Activated CD4-positive, alpha-beta T cell treated with anti-CD3 and anti-CD28 coated beads, Interleukin-2, Interleukin-4, amounts not matched to agents 100 ng/mL and 50 ng/mL, durations not matched to agents 16 hours and 8 hours (primary cell): Measurements from ENCODE around the gene KDM4B.

ENCODE experiments used
- DNase-seq: peaks from one replicate; pipeline ENCODE4 v3.0.0-alpha.2; 2020; ENCODE audit warnings: low spot score

The KDM4B gene

GRCh38 chr19:5048727-5049553 is 80.0 kb downstream of the KDM4B start:
- DNase-seq: no peak

DNA sequence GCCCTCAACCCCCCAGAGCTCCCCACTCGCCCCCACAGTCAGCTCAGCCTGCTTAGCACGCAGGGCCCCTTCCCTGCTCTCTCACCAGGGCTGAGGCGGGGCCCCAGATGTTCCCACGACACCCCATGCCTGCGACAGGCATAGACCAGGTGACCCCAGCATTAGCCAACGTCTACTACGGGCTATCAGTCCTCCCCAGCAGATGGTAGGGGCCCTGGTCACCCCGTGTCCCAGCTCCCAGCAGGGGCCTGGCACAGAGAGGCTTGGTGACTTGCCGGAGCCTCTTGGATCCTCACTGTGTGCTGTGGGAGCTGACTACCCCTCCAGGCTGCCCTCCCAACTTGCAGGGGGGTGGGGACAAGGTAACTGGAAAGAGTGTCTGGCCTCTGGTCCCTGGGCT is 80.6 kb downstream of the KDM4B start:
- DNase-seq: no peak

- DNase-seq: no peak
These were observed 81.2 kb downstream of the KDM4B start for GRCh38 chr19:5050067-5050656.

DNA sequence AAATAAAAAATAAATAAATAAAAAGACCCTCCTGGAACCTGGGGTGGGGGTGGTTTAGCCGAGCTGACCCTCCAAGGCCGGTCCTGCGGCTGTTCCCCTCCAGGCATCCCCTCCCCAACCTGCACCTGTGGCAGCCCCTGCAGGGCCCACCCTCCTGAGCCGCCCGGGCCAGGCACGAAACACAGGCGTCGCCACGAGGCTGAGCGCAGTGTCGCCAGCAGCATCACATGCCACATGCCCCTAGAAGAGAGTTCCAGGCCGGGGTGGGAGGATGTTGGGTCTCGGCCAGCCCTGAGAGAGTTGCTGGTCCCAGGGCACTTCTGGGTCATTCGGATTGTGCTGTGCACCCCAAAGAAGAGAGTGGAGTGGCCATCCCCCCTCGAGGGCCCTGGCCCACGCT is 82.0 kb downstream of the KDM4B start:
- DNase-seq: no peak

DNA sequence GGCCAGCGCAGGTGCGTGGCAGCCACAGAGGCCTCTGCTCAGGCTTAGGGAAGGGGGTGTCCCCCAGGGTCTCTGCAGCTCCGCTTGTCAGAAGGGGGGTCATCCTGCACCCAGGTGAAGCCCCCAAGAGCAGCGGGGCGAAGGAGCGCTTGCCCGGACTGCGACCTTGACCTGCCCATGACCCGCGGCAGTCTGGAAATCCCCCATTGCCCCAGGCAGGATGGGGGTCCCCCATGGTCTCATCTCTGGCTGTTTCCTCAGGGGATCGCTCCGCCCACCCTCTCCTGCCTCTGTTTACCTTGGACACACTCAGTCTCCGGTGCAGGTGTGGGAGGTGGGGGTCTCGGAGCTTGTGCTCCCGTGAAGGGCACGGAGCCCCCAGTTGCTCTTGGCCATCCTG is 82.7 kb downstream of the KDM4B start:
- DNase-seq: no peak

GRCh38 chr19:5052515-5052914 is 83.6 kb downstream of the KDM4B start:
- no peak for DNase-seq

GRCh38 chr19:5052945-5053485 is 84.1 kb downstream of the KDM4B start:
- no peak for DNase-seq

DNA sequence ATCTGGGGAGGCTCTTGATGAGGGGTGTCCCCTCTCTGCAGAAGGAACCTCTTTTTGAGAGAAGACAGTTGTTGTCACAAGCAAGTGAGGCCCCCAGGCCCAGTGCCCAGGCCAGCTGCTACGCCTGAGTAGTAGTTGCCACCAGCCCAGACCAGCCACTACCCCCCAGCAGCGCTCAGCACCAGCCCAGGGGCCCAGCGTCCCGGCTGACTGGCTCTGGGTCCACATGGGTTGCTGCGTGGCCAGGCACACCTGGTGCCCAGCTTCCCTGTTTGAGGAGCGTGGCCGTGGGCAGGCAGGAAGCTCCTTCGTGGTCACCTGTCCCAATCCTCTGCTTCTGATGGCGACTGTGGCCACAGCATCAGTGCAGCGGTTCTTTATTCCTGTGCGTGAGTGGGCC is 84.7 kb downstream of the KDM4B start:
- DNase-seq: no peak

DNA sequence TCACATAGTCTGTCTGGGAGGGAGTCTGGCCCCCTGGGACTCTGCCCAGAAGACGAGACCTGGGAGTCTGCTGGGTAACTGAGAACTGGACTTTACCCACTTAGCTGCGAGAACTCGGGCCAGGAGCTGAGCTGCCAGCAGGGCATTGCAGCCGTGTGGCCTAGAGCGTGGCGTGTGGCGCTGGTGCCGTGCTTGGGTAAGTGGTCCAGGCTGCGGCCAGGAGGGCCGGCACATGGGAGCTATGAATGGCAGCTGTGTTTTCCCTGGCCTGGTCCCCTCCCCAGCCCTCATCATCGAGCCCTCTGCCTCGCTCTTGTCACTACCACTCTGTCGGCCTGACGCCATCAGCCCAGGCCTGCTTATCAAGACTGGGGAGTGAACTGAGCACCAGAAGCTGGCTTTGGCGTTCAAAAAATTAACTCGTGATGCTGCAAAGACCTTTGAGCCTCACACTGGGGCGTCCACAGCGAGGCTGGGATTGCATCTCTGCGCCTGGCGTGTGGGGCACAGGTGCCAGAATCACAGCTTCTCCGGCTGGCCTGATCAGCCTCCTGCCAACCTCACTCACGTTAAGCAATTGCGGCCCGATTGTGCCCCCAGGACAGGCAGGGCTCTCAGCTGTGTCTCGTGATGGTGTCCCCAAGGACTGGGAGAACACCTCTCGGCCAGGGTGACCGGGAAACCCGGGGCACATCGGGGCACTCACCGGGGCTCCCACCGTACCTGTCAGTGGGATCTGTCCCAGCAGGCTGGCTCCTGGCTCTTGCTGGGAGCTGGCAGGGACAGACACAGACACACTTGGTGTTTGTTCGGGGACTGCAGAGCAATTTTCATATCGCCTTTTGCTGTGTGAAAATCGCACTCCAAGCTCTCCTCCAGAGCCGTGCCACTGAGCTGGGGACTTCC is 85.9 kb downstream of the KDM4B start:
- DNase-seq: no peak

GRCh38 chr19:5055457-5055776 is 86.5 kb downstream of the KDM4B start:
- no peak for DNase-seq

DNA sequence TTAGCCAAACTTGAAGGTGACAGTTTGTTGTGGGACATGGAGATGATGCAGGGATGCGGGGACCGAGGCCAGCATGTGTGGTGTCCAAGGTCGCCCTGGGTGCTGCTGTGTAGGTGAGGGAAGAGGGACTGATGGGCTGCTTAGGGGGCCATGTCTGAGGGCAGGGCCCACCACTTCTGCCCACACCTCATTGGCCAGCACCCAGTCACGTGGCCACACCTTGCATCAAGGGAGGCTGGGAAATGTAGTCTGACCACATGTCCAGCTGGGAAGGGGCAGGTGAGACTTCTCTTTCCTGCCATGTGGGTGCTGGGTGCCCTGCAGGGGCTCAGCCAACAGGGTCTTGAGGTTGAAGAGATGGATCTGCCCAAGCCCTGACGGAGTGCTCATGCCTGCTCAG is 88.9 kb downstream of the KDM4B start:
- no peak for DNase-seq

- no peak for DNase-seq
These were observed 89.8 kb downstream of the KDM4B start for GRCh38 chr19:5058521-5059212.

DNA sequence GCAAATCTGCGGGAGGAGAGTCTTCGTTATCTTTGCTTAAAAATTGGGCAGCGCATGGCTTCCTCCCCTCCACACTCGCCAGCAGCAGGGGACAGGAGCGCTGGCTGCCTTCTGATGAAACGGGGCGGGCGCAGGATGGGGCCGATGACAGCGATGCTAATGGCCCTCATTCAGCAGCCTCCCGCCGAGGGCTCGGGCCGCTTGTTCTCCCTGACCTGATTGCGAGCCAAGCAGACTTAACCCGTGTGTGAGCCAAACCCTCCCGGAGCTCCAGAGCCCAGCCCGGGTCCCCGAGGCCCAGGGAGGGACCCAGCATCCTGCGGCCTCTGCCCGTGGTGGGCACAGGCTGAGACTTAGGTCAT is 90.3 kb downstream of the KDM4B start:
- no peak for DNase-seq

DNA sequence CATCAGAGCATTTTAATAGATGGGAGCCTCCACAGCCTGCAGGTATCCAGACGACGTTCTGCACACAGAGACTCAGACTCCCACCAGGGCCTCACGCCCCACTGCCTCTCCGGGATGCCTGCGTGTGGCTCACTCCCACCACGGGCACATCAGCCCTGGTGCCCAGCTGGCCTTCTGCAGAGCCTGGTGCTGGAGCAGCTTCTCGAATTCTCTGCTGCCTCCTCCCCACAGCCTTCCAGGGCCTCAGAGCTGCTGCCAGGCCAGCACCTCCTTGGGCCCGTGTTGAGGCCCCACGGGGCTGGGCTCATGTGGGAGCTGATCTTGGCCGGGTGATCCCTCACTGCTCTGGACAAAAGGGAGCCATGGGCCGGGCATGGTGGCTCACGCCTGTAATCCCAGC is 90.9 kb downstream of the KDM4B start:
- DNase-seq: no peak

DNA sequence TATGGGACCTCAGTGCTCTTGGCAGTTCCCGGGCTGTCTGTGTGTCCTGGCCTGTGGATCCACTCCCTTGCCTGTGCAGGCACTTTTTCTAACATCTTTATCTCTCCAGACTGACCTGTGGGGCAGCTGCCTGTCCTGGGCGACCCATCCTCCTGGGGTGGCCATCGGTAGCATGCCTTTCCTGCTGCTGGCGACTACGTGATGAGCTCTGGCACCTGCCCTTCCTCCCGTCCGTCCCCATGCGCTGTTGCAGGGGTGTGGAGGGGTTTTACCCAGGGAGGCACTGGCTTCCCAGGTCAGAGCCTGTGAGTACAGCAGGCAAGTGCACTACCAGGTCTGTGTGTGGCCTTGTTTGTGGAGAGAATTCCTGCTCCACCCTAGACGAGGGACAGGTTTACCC is 93.3 kb downstream of the KDM4B start:
- no peak for DNase-seq

DNA sequence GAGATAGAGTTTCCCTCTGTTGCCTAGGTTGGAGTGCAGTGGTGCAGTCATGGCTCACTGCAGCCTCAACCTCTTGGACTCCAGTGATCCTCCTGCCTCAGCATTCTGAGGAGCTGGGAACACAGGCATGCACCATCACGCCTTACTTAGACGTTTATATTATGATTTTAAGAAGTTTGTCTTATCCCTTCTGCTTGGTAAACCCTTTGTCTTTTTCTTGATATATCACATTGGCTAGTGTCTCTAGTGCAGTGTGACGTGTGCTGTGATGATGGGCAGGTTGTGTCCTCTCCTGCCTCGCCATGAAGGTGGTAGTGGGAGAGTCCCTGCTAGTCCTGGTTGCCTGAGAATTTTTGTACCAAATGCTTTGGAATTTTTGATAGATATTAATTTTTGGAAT is 93.9 kb downstream of the KDM4B start:
- no peak for DNase-seq

DNA sequence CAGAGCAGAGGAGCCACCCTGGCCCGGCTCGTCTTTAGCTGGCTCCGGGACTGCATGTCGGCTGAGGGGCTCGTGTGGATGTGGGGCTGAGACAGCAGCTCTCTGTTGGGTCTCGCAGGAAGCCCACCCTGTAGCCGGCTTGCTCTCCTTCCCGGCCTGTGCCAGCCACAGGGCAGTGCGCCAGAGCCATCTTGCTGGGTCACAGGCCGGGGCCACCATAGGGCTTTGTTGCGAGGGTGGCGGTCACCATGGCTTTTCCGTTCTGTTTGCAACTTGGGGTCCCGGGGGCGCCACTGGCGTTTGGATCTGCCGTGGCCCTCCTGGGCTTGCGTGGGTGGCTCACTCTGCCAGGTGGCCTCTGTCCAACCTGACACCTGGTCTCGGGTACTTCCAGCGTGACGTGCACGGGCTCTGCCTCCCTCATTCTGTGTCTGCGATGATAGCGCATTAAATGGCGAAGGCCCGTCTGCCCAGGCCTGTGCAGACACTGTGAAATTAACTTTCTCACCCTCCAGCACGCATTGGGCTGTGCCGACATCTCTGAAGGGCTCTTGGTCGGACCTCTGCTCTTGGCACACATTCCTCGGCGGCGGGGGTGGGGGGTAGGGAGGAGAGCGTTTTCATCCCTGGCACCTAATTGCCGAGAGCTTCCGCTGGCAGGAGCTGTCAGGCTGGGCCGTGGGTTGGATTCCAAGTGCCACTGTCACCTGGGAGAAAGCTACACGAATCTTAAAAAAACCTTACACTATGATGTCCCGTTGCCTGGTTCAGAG is 95.1 kb downstream of the KDM4B start:
- no peak for DNase-seq

GRCh38 chr19:5064896-5065295 is 96.0 kb downstream of the KDM4B start:
- no peak for DNase-seq

DNA sequence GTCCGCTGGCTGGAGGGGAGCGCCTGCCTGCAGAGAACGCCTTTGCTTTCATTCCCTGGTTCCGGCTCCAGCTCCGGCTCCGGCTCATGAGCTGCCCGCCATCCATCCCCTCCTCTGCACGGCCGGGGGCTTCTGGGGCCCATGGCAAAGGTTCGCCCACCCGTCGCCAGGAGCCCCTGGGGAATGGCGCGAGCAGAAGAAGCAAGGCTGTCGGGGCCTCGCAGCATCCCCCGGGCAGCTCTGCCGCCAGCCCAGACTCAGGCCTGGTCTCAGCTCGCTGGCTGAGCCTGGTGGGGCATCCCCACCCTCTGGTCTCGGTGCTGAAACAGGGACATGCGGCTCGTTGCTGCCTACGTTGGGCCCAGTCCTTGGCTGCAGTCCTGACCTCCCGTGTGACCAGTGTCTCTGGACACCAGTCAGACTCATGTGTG is 96.8 kb downstream of the KDM4B start:
- no peak for DNase-seq

DNA sequence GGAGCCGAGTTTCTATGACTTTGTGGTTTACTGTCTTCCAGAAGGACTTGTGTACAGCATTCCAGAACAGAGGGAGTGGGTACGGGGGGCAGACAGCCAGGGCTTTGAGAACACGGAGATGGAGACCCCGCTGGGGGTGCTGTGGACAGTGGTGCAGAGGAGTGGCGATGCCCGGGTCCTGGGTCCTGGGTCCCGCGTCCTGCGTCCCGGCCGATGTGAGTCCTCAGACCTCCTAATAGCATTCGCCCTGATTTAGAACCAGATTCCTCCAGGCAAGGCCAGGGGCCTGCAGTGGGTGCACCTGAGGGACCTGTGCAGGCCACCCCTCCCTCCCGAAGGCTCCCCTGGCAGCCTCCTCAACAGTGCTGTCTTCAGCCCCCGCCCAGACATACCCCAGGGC is 97.9 kb downstream of the KDM4B start:
- no peak for DNase-seq

DNA sequence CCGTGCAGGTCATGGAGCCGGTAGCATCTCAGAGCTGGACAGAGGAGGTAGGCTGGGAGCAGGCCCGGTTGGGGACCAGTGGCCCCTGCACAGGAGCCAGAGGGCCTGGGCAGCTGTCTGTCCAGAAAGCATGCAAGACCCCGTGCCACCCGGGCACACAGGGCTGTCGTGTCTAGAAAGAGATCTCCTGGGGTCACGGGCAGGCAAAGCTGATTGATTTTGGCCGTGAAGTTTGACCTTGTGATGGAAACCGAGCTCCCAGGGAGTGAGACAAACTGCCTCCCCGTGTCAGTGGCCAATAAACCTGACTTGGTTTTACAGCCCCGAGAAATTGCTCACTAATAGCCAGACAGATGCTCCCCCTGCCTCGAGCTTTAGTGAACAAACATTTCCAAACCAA is 98.8 kb downstream of the KDM4B start:
- no peak for DNase-seq
